GM23248 (cell line): ENCODE data around the gene FAM168A. TPM values are rescaled to one million over a fixed set of nuclear protein-coding genes. Genes with fewer than 3 reads are reported as not detected.

ENCODE experiments used
- DNase-seq: peaks from one replicate; pipeline ENCODE4 v3.0.0-alpha.2; 2015
- H2AFZ ChIP-seq: fragments of 200-600 bp; sonication (generic); 2 replicates; pipeline ENCODE4 v1.6.1; 2016; ENCODE audit warnings: antibody characterized with exemption
- H3F3A ChIP-seq: fragments of 200-600 bp; sonication (generic); 2 replicates; pipeline ENCODE4 v1.6.1; 2016; ENCODE audit warnings: mild to moderate bottlenecking, antibody characterized with exemption, mixed run types; ENCODE audit not compliant: insufficient read depth
- H3K27ac ChIP-seq: fragments of 200-600 bp; sonication (generic); 2 replicates; pipeline ENCODE4 v1.5.1; 2016; ENCODE audit warnings: mild to moderate bottlenecking
- H3K27me3 ChIP-seq: fragments of 200-600 bp; sonication (generic); replicated peaks from 2 replicates; pipeline ENCODE4 v1.6.1; 2016; ENCODE audit warnings: mild to moderate bottlenecking; ENCODE audit not compliant: insufficient read depth
- H3K36me3 ChIP-seq: fragments of 200-600 bp; sonication (generic); 2 replicates; pipeline ENCODE4 v1.6.1; 2016; ENCODE audit warnings: low read depth, mild to moderate bottlenecking
- H3K4me1 ChIP-seq: fragments of 200-600 bp; sonication (generic); 2 replicates; pipeline ENCODE4 v1.6.1; 2016; ENCODE audit warnings: mild to moderate bottlenecking; ENCODE audit not compliant: insufficient read depth
- H3K4me2 ChIP-seq: fragments of 200-600 bp; sonication (generic); one replicate; pipeline ENCODE4 v1.6.1; 2016; ENCODE audit warnings: mild to moderate bottlenecking; ENCODE audit not compliant: unreplicated experiment
- H3K4me3 ChIP-seq: fragments of 200-600 bp; sonication (generic); 2 replicates; pipeline ENCODE4 v1.5.1; 2016; ENCODE audit warnings: mild to moderate bottlenecking
- H3K79me2 ChIP-seq: fragments of 200-600 bp; sonication (generic); 2 replicates; pipeline ENCODE4 v1.6.1; 2016; ENCODE audit warnings: mild to moderate bottlenecking; ENCODE audit not compliant: insufficient read depth
- H3K9ac ChIP-seq: fragments of 200-600 bp; sonication (generic); 2 replicates; pipeline ENCODE4 v1.6.1; 2016; ENCODE audit warnings: mild to moderate bottlenecking
- H3K9me2 ChIP-seq: fragments of 200-600 bp; sonication (generic); 2 replicates; pipeline ENCODE4 v1.6.1; 2016; ENCODE audit warnings: mixed run types, mild to moderate bottlenecking, moderate library complexity; ENCODE audit not compliant: insufficient read depth
- H3K9me3 ChIP-seq: fragments of 200-600 bp; sonication (generic); one replicate; pipeline ENCODE4 v1.6.1; 2017; ENCODE audit warnings: low read depth
- H4K20me1 ChIP-seq: fragments of 200-600 bp; sonication (generic); 2 replicates; pipeline ENCODE4 v1.6.0; 2016; ENCODE audit not compliant: insufficient read depth
- EZH2 ChIP-seq: fragments of 200-600 bp; sonication (generic); IDR thresholded peaks from 2 replicates; pipeline ENCODE4 v1.6.1; 2018; ENCODE audit warnings: antibody characterized with exemption, mild to moderate bottlenecking; ENCODE audit not compliant: insufficient read depth, poor library complexity, severe bottlenecking
- EZH2phosphoT487 ChIP-seq: fragments of 200-600 bp; sonication (generic); IDR thresholded peaks from 2 replicates; pipeline ENCODE4 v1.6.1; 2018; ENCODE audit warnings: antibody characterized with exemption, moderate library complexity, mild to moderate bottlenecking, low read depth; ENCODE audit not compliant: insufficient read depth
- WGBS, 2 experiments: methylation state at CpG; one replicate each; pipeline ENCODE4 v1.1.6; 2015 to 2017; ENCODE audit warnings: low lambda C conversion rate in 2 of 2, low coverage in 1 of 2; ENCODE audit errors: missing lambda C conversion rate in 2 of 2; 5-methylcytosine and 5-hydroxymethylcytosine counted together
- in situ Hi-C: fragments of 300-500 bp; cut with MboI; formaldehyde crosslinking; loops from 2 replicates; pipeline ENCODE4 v1.15.0; 2020
- polyA plus RNA-seq: library from polyadenylated mRNA; unstranded; fragments of >200 nt; fragmentation: Nextera tagmentation; extraction: Ambion mirVana; gene quantifications from 2 replicates; pipeline ENCODE4 v1.2.1, GENCODE V29; 2016
- total RNA-seq: library from RNA; depleted of rRNA; stranded (reverse); fragments of >200 nt; shearing (Covaris generic); gene quantifications from 2 replicates; pipeline ENCODE4 v1.2.3, GENCODE V29; 2014

The FAM168A gene
- total and polyA plus RNA-seq, 2 experiments from 2014 or later, result 9.1 to 26.4 TPM

DNA sequence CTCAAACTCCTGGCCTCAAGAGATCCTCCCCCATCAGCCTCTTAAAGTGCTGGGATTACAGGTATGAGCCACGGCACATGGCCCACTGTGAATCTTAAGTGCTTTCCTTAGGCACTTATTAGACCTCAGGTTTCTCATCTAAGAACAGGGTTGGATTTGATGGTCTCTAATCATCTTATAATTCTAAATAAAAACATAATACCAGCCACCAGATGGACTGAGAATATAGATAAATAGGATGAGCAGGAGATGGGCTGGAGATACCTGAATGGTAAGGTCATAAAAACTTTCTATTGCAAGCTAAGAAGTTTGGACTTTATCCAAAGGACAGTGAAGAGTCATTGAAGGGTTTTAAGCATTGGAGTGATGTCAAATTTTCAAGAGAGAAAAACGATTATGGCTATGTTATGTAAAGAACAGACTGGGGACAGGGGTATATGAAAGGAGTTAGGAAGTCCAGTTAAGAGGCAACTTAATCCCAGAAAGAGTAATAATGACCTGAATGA is 136.5 kb downstream of the FAM168A start:
- no peak overlapping the region for H2AFZ ChIP-seq
- no peaks in the 10 kb centered on the region for H3K36me3 ChIP-seq
- 46 to 50% methylated on average over 2 of the region's 2 CpGs for WGBS, 2 experiments
- H3K4me3 ChIP-seq, result no peak overlapping the region
- no peak overlapping the region for H3K27ac ChIP-seq
- no peaks in the 10 kb centered on the region for H4K20me1 ChIP-seq
- peak; percentile 54 for DNase-seq
- no peak overlapping the region for H3K9ac ChIP-seq
- H3K9me2 ChIP-seq, result no peaks in the 10 kb centered on the region
- no peaks in the 10 kb centered on the region for H3K9me3 ChIP-seq
- no peaks in the 10 kb centered on the region for H3K27me3 ChIP-seq
- no peak overlapping the region for H3K4me2 ChIP-seq
- in situ Hi-C loops, result no loop called here
- H3K79me2 ChIP-seq, result peaks cover 10% of the 10 kb centered on the region
- peaks cover 35% of the 10 kb centered on the region for H3F3A ChIP-seq
- no peak for TF ChIP-seq EZH2
- no peak for TF ChIP-seq EZH2phosphoT487
- peaks cover 40% of the 10 kb centered on the region for H3K4me1 ChIP-seq

DNA sequence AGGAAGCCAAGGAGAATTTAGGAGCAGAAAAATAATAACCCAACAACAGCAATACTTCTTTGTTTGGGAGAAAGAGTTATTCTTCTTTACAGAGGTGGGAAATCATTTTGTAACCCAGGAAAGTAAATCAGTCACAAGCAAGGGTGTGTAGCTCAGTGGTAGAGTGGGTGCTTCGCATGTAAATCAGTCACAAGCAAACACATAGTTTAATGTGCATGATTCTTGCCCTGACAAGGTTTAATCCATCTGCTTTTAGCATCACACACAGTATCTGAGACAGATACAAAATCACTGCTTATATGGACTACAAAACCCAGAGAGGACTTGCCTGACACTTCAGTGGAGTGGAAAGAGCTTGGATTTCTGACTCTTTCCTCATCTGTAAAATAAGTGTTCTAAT is 139.7 kb downstream of the FAM168A start:
- Histone ChIP-seq H3K4me2 (no peak overlapping the region), H3K9me2 (no peaks in the 10 kb centered on the region), H3K79me2 (peaks cover 25% of the 10 kb centered on the region), H3K36me3 (no peaks in the 10 kb centered on the region), H3F3A (peaks cover 7% of the 10 kb centered on the region; the same call in 1 of the 2 replicates), H3K27ac (no peak overlapping the region), H4K20me1 (no peaks in the 10 kb centered on the region), H3K9me3 (no peaks in the 10 kb centered on the region), H3K9ac (no peak overlapping the region), H2AFZ (no peak overlapping the region), H3K27me3 (no peaks in the 10 kb centered on the region), H3K4me1 (peaks cover 12% of the 10 kb centered on the region), H3K4me3 (no peak overlapping the region)
- WGBS, 2 experiments, result 100% methylated on average over 1 of the region's 1 CpG
- TF ChIP-seq EZH2phosphoT487 (no peak), EZH2 (no peak)
- in situ Hi-C loops, result no loop called here
- no peak for DNase-seq

DNA sequence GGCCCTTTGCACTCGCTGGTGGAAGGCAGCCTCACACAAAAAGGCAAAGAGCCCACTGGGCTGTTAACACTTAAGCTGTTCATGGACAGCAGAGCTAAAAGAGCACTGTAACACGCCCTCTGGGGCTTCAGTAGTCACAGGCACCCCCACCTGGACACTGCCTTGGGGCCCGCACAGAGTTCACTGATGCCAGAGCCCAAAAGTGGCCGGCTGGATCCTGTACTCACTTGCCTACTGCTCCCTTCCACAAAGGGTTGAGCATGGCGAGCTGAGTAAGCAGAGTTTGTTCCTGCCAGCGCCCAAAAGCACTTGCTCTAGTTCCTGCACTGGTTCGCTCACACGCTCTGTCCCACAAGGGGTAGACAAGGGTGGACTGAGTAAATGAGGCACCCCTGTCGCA is 142.9 kb downstream of the FAM168A start:
- DNase-seq, result no peak
- in situ Hi-C loops, result no loop called here
- WGBS, 2 experiments, result 93 to 96% methylated on average over 9 of the region's 9 CpGs

DNA sequence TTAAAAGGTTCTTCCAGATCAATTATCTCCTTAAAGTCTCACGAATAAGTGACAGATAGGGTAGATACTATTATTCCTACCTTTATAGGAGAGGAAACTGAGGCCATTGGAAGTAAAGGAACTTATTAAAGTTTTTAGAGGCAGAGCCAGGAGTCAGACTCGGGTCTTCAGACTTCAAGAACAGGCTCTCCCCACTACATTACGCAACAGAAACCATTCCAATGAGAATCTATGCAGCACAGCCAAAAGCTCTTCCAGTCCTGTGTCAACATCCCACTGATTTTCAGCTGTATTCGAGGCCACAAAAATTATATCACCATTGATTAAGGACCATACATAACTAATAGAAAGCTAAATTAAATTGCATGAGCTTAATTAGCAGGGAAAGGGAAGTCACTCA is 144.3 kb downstream of the FAM168A start:
- in situ Hi-C loops, result no loop called here
- no peaks in the 10 kb centered on the region for H3K4me1 ChIP-seq
- TF ChIP-seq EZH2phosphoT487, result no peak
- no peak for TF ChIP-seq EZH2
- no peaks in the 10 kb centered on the region for H3K36me3 ChIP-seq
- H3F3A ChIP-seq, result no peaks in the 10 kb centered on the region
- peaks cover 39% of the 10 kb centered on the region for H3K79me2 ChIP-seq
- H3K27me3 ChIP-seq, result no peaks in the 10 kb centered on the region
- peak; percentile 29 for DNase-seq
- no peaks in the 10 kb centered on the region for H3K9me3 ChIP-seq
- no peaks in the 10 kb centered on the region for H4K20me1 ChIP-seq
- H3K27ac ChIP-seq, result no peak overlapping the region
- no peak overlapping the region for H3K4me3 ChIP-seq
- H2AFZ ChIP-seq, result no peak overlapping the region
- no peak overlapping the region for H3K4me2 ChIP-seq
- H3K9ac ChIP-seq, result no peak overlapping the region
- no peaks in the 10 kb centered on the region for H3K9me2 ChIP-seq
- 76 to 78% methylated on average over 4 of the region's 4 CpGs for WGBS, 2 experiments

More for the DNA sequence above, 142.9 kb downstream of the FAM168A start:
- Histone ChIP-seq H4K20me1 (no peaks in the 10 kb centered on the region), H3K27me3 (no peaks in the 10 kb centered on the region), H3K36me3 (no peaks in the 10 kb centered on the region), H3K4me2 (no peak overlapping the region), H3K9me3 (no peaks in the 10 kb centered on the region), H3K79me2 (peaks cover 39% of the 10 kb centered on the region), H3F3A (no peaks in the 10 kb centered on the region), H3K4me1 (no peaks in the 10 kb centered on the region), H3K4me3 (no peak overlapping the region), H3K9ac (no peak overlapping the region), H2AFZ (no peak overlapping the region), H3K27ac (no peak overlapping the region), H3K9me2 (no peaks in the 10 kb centered on the region)
- TF ChIP-seq EZH2 (no peak), EZH2phosphoT487 (no peak)

DNA sequence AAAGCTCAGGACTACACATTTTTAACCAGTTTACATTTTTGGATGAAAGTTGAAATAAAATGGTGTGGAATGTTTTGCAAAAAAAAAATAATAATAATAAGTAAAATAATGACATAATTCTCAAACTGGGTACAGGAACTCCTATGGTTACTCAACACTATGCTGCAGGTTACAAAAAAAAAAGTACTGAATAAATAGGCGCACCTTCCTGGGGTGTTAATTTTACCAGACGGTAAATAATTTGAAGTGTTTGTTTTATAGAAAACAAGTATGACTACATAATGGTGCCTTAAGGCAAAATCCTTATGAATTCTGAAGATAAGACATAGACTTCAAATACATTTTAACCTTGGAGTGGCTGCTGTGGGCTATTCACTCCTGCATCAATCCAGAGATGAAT is 145.2 kb downstream of the FAM168A start:
- no peak overlapping the region for H3K27ac ChIP-seq
- H3K9me2 ChIP-seq, result no peaks in the 10 kb centered on the region
- no peaks in the 10 kb centered on the region for H3F3A ChIP-seq
- in situ Hi-C loops, result no loop called here
- H2AFZ ChIP-seq, result no peak overlapping the region
- H3K79me2 ChIP-seq, result peaks cover 39% of the 10 kb centered on the region; the same call in 1 of the 2 replicates
- H3K4me2 ChIP-seq, result no peak overlapping the region
- no peaks in the 10 kb centered on the region for H3K36me3 ChIP-seq
- no peak for DNase-seq
- no peak for TF ChIP-seq EZH2
- no peak for TF ChIP-seq EZH2phosphoT487
- WGBS, 2 experiments, result 86 to 87% methylated on average over 2 of the region's 2 CpGs
- no peaks in the 10 kb centered on the region for H3K27me3 ChIP-seq
- no peaks in the 10 kb centered on the region for H4K20me1 ChIP-seq
- H3K4me1 ChIP-seq, result no peaks in the 10 kb centered on the region
- no peak overlapping the region for H3K9ac ChIP-seq
- H3K4me3 ChIP-seq, result no peak overlapping the region
- H3K9me3 ChIP-seq, result no peaks in the 10 kb centered on the region
